NCI-H2107 (cell line): ENCODE results near the gene SUZ12.
"Not testable (repeated sequence)": the region's sequence is repeated elsewhere in the genome, so short reads cannot be mapped to it uniquely, and the experiment has no call there.

Experiments used
- DNase-seq: peaks from one replicate; lab custom pipeline; 2025; lab: John Stamatoyannopoulos, UW

SUZ12 gene

GRCh38 chr17:32041306-32041875 is 104.6 kb downstream of the SUZ12 start:
- DNase-seq: not testable (repeated sequence)

- DNase-seq: not testable (repeated sequence)
Measured at GRCh38 chr17:32042266-32042665, 105.5 kb downstream of the SUZ12 start.

GRCh38 chr17:32045611-32046010 is 108.8 kb downstream of the SUZ12 start:
- not testable (repeated sequence) for DNase-seq

GRCh38 chr17:32047663-32048062 is 110.9 kb downstream of the SUZ12 start:
- not testable (repeated sequence) for DNase-seq
